Activated CD8-positive, alpha-beta memory T cell treated with anti-CD3 and anti-CD28 coated beads for 24 hours (primary cell): Measurements from ENCODE around the gene NFYC.
A peak's percentile ranks its signal among the peaks of the same experiment; 100 is the strongest.

Source experiments
- DNase-seq: peaks from one replicate; pipeline ENCODE4 v3.0.0-alpha.2; 2020

NFYC gene

DNA sequence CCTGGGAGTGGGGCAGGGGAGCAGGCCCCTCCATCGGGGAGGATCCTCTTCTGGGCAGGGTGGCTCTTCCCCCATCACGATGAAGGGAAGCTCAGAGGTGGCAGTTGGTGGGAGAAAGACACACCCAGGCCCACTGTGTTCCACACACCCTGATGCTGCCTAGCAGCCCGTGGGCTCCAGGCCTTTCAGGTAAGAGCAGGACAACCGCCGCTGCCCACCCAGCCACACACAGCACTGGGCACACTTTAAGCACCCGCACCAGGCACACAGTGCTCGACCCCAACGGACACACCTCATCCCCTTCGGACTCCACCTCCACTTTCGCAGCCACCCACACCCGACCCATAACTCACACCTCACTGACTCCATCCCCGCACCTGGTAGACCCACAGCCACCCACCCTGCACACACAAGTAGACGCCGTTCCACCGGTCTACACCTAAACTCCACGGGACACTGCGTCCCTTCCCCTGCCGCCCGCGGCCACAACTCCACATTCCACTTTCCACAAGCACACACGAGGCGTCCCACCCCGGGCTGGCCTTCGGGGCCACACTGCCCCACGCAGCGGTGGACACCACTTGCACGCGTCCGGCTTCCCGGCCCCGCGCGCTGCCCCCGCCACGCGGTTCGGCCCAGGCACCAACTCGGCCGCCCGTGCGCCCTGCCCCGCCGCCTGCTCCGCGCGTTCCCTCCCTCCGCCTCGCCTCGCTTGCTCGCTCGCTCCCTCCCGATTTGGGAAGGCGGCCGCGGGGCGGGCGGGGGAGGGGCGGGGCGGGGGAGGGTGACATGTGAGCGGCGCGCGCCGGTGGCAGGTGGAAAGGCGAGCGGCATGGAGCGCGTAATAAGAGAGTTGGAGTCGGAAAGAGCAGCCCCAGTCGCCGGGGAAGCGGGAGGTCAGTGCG is 91.7 kb downstream of the NFYC start, which contains the start of gene KCNQ4:
TSS of gene KCNQ4 (plus strand) at position 787 of the 905 bp plus-strand sequence. CDS start 307 bp downstream, outside the sequence.
- peak; percentile 68 for DNase-seq

DNA sequence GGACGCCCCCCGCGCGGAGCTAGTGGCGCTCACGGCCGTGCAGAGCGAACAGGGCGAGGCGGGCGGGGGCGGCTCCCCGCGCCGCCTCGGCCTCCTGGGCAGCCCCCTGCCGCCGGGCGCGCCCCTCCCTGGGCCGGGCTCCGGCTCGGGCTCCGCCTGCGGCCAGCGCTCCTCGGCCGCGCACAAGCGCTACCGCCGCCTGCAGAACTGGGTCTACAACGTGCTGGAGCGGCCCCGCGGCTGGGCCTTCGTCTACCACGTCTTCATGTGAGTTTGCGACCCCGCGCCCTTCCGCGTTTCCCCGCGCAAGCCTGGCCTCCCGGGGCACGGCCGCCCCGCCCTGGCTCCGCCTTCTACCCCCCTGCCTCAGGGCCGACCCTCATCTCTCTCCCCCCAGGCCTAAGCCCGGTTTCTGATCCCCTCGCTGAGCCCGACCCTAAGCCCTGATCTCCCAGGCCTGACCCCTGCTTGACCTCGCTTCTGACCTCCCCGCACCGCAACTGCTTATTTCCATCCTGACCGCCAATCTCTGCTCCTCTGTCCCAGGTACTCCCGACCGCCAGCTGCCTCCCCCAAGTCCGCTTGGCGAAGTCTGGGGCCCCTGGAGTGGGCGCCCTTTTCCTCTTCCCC is 92.8 kb downstream of the NFYC start:
- no peak for DNase-seq

DNA sequence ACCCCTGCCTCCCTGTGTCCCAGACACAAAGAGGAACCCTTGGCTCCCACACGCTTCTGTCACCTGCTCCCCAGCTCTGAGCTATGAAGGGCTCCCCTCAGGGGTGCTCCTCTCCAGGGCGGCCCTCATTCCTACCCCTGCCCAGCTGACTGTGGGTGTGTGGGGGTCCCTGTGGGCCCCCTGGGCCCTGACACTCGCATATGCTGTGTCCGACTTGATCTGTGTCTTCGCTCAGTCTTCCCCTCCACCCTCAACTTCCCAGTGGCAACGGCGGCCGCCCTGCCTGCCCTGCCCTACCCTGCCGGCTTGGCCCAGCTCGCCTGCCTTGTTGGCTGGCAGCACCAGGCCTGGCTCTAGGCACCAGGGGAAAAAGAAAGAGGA is 93.3 kb downstream of the NFYC start:
- DNase-seq, result no peak

DNA sequence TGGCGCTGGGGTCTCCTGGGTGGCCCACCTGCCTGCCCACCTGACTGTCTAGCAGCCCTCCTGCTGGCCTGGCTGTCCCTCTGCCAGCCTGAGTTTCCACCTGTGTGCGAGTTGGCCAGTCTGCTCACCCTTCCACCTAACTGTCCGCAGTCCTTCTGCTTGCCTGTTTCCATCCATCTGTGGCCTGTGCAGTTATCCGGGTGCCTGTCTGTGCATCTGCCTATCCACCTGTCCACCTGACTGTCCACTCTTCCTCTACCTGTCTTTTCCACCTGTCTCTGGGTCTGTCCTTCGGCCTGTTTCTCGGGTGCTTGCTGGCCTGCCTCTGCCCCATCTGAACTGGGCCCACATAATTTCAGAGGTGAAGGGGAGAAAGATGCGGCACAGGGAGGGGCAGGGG is 93.9 kb downstream of the NFYC start:
- no peak for DNase-seq

DNA sequence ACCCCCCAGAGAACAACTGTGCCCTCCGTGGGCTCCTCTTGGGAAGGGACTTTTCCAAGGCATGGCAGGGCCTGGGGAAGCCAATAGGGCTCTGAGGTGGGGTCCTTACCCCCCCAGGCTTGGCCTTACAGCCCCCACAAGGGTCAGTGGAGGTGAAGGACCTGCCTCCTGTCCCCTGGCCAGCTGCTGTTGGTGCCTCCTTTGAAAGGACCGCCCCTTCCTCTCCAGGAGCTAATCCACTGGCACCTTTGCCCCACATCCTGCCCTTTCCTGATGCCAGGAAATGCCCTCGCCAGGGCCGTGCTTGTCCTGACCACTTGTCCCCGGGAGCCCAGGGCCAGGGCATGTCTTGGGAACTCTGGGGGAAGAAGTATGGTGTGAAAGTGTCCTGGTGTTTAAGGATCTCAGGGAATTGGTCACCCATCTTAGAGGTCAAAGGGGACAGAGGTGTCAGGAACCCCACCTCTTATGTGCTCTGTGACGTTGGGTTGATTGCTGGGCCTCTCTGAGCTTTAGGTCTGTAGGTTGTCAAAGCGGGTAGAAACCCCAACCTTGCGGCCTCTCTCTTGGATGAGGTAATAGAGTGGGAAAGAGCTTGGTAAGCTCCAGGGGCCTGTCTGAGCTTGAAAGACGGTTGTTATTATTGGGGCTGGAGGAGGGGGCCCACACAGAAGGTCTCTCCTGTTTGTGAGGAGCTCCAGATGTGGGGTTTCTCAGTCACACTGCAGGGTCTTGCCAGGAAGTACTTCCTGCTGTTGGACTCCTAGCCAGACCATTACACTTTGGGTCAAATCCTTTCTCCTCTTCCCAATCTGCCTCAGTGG is 94.9 kb downstream of the NFYC start:
- no peak for DNase-seq

DNA sequence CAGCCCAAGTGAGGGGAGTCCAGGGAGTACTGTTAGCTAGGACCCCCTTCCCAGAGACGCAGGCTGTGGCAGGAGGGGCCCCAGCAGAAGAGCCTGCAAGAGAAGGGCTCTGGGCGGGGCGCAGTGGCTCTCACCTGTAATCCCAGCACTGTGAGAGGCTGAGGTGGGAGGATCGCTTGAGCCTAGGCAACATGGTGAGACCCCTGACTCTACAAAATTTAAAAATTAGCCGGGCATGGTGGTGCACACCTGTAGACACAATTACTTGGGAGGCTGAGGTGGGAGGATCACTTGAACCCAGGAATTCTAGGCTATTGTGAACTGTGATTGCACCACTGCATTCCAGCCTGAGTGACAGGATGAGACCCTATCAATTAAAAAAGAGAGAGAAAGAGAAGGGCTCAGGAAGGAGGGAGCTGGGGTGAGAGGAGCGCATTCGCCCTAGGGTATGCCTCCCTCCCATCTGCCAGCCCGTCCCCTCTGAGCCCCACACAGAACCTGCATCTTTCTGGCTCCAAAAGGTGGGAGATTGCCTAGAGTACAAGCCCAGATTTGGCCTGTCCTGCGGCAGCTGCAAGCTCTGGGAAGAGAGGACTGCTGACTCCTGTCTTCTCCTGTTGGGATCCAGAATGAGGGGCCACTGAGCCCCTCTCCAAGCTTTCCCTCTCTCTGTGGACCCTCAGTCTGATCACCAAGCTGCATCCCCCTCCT is 95.6 kb downstream of the NFYC start:
- no peak for DNase-seq

DNA sequence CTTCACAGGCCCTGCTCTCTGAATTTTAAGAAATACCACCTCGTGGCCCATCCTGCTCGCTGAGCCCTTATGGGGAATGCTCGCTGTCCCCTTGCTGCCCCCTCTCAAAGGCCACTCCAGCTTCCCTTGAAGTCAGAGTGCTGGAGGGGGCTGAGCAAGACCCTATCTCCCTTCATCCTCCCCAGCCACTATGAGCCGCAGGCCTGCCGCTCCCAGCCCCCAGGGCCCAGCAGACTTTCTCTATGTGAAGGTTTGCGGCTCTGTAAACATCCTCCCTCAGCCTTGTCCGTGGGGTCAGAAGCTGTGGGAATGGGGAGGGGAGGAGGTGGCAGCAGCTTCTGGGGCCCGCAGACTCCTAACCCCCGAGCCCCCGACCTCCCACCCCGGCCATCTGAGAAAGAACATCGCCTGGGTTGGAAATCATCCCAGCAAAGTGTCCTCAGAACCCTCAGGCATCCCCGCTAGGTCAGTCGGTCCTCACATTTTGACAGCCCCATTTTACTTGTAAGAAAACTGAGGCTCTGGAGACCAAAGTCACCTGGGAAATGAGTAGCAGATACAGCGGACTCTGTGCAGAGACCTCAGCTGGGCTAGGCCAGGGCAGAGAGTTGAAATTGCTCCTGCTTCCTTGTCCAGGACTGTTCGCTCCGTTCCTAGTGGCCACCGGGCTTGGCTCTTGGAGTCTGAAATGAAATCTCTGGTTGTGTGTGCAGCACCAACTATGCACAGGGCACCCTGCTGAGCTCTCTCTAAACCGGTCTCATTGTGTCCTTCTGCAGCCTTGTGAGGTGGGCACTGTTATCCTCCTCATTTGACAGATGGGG is 96.4 kb downstream of the NFYC start:
- DNase-seq, result no peak

DNA sequence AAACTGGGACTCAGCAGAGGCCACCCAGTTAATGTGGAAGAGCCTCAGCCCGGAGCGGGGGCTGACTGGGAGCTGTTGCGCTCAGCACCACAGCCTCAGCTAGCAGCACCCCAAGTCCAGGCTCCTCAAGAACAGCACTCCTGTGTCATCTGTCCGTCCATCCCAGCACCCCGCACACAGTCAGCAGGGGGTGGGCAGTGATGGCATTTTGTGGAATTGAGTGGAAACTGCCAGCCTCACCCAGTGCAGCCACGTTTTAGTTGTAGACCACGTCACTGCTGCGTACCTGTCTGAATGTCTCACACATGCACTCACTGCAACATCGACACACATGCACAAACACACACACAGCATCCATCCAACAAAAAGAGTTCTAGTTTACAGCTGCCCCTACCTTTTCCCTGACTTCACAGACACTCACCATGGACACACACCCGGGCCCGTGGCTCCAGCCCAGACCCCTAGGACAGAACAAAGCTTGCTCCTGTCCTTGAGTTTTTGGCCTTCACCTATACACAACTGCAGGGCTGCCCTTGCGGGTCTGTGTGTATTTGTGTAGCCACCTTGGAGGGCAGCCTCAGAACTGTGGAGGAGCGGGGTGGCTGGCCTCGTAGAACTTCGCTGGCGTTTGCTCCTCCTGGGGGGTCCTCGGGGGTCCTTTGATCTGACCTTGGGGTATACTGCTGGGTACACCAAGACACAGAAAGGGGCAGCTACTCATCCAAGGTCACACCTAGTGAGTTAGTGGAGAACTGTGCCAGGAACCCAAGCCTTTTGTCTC is 97.2 kb downstream of the NFYC start:
- no peak for DNase-seq

DNA sequence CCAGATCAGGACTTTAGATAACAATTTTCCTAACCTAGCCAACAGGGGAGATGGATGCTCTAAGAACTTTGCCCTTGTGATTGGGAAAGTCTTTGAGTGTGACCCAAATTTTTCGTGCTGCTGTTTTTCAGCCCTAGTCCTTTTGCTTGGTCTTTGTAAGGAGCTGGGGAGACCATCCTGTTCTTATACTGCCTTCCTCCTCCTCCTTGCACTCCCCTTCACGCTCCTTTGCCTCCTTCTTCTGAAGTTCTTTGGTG is 97.8 kb downstream of the NFYC start:
- no peak for DNase-seq

DNA sequence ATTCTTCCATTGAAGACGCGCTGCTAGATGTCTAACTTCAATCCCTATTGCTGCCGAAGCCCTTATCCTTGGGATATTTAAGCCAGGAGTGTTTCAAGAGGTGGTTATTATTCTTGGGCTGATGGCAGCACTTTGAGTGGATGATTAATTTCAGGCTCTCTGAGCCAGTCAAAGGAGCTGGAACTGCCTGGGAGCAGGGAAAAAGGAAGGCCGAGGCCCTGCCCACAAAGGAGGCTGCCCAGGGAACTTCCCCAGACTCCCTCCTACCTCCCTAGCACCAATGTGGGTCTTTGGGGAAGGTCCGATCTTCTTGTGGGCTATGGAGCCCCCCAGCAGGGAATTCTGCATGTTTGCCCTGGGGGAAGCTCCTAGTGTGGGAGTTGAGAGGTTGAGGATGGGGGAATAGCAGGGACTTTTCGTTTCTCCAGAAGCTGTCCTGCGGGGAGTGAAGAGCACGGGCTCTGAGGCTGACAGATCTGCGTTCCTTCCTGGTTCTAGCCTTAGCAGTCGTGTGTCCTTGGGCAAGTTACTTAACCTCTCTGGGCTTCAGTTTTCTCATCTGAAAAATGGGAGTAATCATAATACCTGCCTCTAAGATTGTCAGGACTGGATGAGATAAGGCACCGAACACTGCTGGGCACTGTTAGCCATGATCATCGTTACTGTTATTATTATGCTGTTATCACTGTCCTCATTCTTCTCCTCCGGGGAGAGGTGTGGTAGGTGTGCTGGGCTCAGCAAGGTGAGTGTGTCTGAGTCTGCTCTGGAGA is 98.3 kb downstream of the NFYC start:
- no peak for DNase-seq

DNA sequence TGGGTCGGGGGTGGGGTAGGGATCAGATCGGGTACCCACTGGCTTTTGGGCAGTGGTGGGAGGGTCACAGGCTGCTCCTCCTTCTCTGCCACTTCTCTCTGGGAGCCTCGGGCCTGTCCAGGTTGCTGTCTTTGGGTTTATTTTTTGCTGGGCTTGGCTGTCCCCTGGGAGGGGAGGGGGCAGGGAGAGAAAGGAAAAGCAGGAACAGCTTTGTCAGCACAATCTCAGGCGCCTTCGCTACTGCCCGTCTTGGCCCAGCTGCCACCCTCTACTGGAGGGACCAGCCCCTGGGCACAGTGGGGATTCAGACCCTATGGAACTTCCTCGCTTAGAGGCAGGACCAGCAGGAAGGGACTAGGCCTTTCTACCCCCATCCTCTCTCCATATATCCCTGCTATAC is 100.5 kb downstream of the NFYC start:
- DNase-seq, result no peak

DNA sequence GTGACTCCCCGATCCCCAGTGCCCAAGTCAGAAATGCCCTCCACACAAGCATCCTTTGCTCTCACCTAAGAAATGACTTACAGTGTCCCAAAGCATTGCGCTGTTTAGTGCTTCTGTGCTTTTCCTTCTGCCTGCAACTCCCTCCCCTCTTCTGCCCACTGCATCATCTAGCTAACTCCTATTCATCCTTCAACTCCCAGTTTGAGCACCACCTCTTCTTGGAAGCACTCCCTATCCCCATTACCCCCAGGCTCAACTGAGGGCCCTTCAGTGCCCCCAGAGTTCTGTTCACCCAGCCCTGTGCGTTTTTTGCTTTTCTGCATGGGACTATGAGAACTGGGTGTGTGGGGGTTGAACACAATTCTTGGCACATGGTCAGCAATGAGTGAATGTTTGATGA is 102.1 kb downstream of the NFYC start:
- DNase-seq, result no peak

DNA sequence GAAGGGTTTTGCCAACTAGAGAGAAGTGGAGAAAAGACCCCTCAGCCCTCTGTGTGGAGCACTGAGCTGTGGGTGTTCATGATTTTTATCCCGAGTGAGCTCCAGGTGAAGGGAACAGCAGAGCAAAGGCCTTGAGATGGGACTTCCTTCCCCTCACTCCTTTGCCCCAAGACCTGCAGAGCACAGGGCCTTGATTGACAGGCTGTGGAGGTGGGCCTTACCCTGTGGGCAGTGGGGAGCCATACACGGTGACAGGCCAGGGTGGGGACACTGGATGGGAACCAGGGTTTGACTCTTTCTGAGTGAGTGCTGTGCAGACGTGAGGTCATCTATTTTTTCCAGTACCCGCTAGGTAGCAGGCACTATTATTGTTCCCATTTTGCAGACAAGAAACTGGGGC is 102.5 kb downstream of the NFYC start:
- no peak for DNase-seq

DNA sequence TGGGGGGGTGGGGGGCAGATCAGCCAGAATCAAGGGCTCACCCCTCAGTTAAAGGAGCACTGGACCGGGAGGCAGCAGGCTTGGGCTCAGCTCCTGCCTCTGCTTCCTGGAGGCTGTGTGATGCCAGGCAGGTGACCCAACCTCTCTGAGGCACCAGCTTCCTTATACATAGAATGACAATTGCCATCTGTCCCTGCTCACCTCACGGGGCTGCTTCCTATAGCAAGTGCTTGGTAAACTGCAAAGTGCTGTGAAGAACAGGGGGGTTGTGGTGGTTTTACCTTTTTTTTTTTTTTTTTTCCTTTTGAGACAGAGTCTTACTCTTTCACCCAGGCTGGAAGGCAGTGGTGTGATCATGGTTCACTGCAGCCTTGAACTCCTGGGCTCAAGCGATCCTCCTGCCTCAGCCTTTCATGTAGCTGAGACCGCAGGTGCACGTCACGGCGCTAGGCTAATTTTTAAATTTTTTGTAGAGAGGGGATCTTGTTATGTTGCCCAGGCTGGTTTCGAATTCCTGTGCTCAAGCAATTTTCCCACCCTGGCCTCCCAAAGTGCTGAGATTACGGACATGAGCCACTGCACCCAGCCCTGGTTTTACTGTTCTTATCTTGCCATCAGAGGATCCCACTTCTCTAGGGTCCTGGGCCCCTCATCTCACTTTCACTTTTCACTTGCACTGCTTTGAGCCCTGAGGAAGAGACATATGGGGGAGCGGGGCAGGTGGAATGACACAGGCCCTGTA is 103.6 kb downstream of the NFYC start:
- no peak for DNase-seq

DNA sequence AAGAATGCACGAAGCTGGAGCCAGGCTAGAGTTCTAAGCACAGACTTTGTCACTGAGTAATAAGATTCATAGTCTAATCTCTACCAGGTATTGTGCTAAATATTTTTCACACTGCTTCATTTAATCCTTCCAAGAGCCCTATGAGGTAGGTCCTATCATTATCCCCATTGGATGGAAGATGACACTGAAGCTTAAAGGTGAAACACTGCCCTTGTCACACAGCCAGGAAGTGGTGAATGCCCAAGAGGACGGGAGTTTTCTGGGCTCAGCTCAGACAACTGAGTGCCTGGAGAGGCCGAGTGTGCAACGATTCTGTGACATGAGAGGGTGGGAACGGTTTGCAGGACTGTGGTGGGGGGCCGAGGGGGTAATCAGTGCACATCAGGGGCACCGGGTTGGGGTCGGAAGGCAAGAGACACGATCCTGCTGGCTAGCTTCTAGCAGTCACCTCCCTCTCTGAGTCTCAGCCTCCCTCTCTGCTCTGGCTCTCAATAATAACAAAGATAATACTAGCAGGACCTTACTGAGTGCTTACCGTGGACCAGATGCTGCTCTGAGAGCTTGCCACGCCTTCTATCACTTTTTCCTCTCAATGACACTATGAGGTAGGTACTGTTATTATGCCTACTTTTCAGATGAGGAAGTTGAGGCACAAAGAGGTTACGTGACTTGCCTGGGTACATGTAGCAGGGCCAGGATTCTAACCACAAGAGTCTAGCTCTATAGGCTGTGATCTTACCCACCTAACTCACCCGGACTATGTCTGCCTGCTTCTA is 104.5 kb downstream of the NFYC start:
- DNase-seq, result no peak

DNA sequence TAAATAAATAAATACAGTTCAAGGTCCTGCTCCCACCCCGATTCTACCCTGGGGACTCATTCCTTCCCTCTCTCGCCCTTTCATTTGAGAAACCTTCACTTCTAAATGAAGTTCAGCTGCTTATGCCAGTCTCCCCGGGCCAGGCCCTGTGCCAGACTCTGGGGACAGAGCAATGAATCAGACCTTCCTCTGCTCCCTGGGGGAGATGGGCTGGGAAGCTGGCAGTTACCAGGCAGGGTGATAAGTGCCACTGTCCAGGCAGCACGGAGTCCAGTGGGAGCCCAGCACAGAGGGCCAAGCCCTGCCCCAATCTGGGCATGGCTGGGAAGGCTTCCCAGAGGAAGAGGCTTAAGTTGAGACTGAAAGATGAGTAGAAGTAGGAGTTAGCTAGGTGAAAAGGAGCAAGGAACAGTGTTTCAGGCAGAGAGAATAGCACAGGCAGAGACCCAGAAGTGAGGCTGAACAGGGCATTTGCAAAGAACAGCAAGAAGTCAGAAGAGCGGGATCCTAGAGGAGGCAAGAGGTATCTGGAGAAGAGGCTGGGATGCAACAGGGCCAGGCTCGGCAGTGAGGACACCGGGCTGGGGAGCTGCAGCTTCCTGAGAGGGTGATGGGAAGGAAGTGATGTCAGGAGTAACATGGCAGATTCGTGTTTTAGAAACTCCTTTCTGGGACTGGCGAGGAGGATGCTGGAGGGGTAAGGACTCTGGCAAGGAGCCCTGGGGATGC is 105.6 kb downstream of the NFYC start:
- no peak for DNase-seq

DNA sequence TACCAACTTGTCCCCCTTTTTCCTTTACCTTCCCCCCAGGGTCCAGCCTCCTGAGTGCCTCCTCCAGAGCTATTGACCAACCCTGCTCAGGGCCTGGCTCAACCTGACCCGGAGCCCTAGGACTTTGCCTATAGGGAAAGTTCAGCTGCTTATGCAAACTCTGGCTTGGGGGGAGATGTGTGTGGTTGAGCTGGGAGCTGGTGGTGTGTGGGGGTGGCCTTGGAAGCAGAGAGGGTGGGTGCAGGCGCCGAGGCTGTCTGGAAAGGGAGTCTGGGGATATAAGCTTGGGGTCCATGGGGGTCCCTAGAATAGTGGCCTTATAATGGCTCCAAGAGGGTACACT is 106.1 kb downstream of the NFYC start:
- DNase-seq, result no peak
